ENCODE results near the gene ATRX. TPM values are rescaled to one million over a fixed set of nuclear protein-coding genes. Genes with fewer than 3 reads are reported as not detected.
"Not testable (repeated sequence)": the region's sequence is repeated elsewhere in the genome, so short reads cannot be mapped to it uniquely, and the experiment has no call there.

Gene ATRX, protein sequence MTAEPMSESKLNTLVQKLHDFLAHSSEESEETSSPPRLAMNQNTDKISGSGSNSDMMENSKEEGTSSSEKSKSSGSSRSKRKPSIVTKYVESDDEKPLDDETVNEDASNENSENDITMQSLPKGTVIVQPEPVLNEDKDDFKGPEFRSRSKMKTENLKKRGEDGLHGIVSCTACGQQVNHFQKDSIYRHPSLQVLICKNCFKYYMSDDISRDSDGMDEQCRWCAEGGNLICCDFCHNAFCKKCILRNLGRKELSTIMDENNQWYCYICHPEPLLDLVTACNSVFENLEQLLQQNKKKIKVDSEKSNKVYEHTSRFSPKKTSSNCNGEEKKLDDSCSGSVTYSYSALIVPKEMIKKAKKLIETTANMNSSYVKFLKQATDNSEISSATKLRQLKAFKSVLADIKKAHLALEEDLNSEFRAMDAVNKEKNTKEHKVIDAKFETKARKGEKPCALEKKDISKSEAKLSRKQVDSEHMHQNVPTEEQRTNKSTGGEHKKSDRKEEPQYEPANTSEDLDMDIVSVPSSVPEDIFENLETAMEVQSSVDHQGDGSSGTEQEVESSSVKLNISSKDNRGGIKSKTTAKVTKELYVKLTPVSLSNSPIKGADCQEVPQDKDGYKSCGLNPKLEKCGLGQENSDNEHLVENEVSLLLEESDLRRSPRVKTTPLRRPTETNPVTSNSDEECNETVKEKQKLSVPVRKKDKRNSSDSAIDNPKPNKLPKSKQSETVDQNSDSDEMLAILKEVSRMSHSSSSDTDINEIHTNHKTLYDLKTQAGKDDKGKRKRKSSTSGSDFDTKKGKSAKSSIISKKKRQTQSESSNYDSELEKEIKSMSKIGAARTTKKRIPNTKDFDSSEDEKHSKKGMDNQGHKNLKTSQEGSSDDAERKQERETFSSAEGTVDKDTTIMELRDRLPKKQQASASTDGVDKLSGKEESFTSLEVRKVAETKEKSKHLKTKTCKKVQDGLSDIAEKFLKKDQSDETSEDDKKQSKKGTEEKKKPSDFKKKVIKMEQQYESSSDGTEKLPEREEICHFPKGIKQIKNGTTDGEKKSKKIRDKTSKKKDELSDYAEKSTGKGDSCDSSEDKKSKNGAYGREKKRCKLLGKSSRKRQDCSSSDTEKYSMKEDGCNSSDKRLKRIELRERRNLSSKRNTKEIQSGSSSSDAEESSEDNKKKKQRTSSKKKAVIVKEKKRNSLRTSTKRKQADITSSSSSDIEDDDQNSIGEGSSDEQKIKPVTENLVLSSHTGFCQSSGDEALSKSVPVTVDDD (N-terminal part only)
- polyA plus RNA-seq = 10 to 100 TPM; 13.2 to 79.8 (median 25.5) TPM

DNA sequence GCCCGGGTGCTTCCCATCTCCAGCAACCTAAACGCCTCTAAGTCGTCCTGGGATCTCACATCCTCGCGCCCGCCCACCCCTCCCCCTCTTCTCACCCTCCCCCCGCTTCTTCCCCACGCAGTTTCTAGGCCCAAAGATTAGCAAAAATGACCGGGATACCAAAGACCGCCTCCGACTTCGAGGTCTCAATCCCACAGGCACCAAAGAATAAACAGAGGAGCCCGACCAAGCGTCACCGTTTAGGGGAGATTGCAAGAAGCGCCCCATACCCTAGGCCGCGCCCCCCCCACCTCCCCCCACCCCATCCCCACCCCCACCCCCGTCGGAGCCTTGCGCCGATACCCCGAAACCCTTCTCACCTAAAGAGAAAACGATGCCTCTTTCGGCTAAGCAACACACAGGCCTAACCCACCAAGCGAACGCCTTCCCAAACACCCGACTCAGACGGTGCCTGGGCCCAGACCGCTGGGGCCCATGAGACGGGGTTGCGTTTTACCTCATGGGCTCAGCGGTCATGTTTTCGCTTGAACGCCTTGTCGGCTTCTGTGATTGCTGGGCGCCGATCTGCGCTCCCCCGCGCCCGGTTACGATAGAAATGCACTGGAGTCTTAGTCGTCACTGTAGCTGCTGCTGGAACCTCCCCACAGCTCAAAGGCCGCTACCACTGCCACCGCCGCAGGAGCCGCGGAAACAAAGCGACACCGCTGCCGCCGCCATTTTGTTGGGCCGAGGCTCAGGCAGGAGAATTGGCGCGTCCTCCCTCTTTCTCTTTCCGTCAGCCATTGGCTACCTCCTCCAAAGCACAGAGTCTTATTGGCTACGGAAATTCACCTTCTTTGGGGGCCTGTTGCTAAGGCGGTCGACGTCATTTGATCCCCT, at the start of gene ATRX:
Gene ATRX (minus strand): TSS at position 731 of the 879 bp plus-strand sequence. CDS start 215 bp downstream, at position 516.
- peaks cover 45 to 56% of the 10 kb centered on the region in 2 donors for H3K4me1 Mint-ChIP-seq
- H3K27me3 Mint-ChIP-seq (ENCODE audit: low read depth in 3 of 3) = peaks cover 6 to 10% (median 8%) of the 10 kb centered on the region in 3 donors
- DNase-seq = peak; percentile 80 to 85 (median 82)
- peak within 1 kb of the TSS; percentile 98 to 100 (median 99) for H3K4me3 Mint-ChIP-seq
- H3K9me3 Mint-ChIP-seq = no peaks in the 10 kb centered on the region
- no peaks in the 10 kb centered on the region for H3K36me3 Mint-ChIP-seq
- H3K27ac Mint-ChIP-seq = peak within 1 kb of the TSS; percentile 96 to 99 (median 98)

GRCh38 chrX:77831544-77831943, 45.5 kb upstream of the ATRX start:
- not testable (repeated sequence) for H3K4me3 Mint-ChIP-seq; H3K9me3 Mint-ChIP-seq; H3K27me3 Mint-ChIP-seq (ENCODE audit: low read depth in 3 of 3); H3K27ac Mint-ChIP-seq; H3K4me1 Mint-ChIP-seq; DNase-seq; H3K36me3 Mint-ChIP-seq

- peak overlapping the region in 1 of 6 donors; percentile 31 for H3K27ac Mint-ChIP-seq
These were observed 36.0 kb upstream of the ATRX start for GRCh38 chrX:77821989-77822388.

GRCh38 chrX:77820091-77820727, 34.2 kb upstream of the ATRX start:
- no peak overlapping the region for H3K4me3 Mint-ChIP-seq
- DNase-seq = no peak

More at GRCh38 chrX:77821989-77822388, 36.0 kb upstream of the ATRX start:
- not testable (repeated sequence) for H3K27me3 Mint-ChIP-seq (ENCODE audit: low read depth in 3 of 3); H3K9me3 Mint-ChIP-seq; DNase-seq; H3K4me3 Mint-ChIP-seq; H3K4me1 Mint-ChIP-seq
- peaks cover 4 to 22% (median 15%) of the 10 kb centered on the region in 3 donors for H3K36me3 Mint-ChIP-seq

GRCh38 chrX:77814210-77814609, 28.2 kb upstream of the ATRX start:
- Mint-ChIP-seq H3K4me1 (no peaks in the 10 kb centered on the region), H3K4me3 (no peak overlapping the region), H3K27ac (no peak overlapping the region)

More at GRCh38 chrX:77820091-77820727, 34.2 kb upstream of the ATRX start:
- Mint-ChIP-seq H3K9me3 (peaks cover 0 to 7% (median 0%) of the 10 kb centered on the region in 6 donors), H3K36me3 (peaks cover 4 to 16% (median 13%) of the 10 kb centered on the region in 3 donors), H3K4me1 (no peaks in the 10 kb centered on the region), H3K27me3 (ENCODE audit: low read depth in 3 of 3) (peaks cover 0 to 2% (median 2%) of the 10 kb centered on the region in 3 donors), H3K27ac (no peak overlapping the region)

GRCh38 chrX:77802201-77802600, 16.2 kb upstream of the ATRX start:
- H3K27me3 Mint-ChIP-seq (ENCODE audit: low read depth in 3 of 3) = no peaks in the 10 kb centered on the region
- no peak overlapping the region for H3K27ac Mint-ChIP-seq
- no peak overlapping the region for H3K4me3 Mint-ChIP-seq
- H3K4me1 Mint-ChIP-seq = no peaks in the 10 kb centered on the region
- H3K9me3 Mint-ChIP-seq = no peaks in the 10 kb centered on the region
- H3K36me3 Mint-ChIP-seq = no peaks in the 10 kb centered on the region
- DNase-seq = no peak

More at GRCh38 chrX:77814210-77814609, 28.2 kb upstream of the ATRX start:
- Mint-ChIP-seq H3K9me3 (peaks cover 0 to 4% (median 0%) of the 10 kb centered on the region in 6 donors), H3K27me3 (ENCODE audit: low read depth in 3 of 3) (peaks cover 0 to 4% (median 2%) of the 10 kb centered on the region in 3 donors), H3K36me3 (no peaks in the 10 kb centered on the region)
- no peak for DNase-seq

DNA sequence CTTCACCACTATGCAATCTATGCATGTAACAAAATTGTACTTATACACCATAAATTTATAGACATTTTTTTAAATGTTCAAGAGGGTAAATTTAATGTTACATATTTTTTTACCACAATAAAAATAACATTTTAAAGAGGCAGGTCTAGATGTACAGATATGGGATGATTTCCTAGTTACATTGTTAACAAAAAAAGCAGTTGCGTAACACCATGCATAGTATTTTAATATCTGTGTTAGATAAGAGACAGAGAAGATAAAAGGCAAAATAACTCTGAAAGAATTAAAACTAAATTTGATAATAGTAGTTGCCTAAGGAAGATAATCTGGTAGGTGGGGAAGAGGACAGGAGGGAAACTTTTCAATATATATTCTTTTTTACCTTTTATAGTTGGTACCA, 9.1 kb upstream of the ATRX start:
- Mint-ChIP-seq H3K9me3 (no peaks in the 10 kb centered on the region), H3K4me1 (no peaks in the 10 kb centered on the region), H3K27ac (no peak overlapping the region), H3K4me3 (no peak overlapping the region), H3K36me3 (no peaks in the 10 kb centered on the region), H3K27me3 (ENCODE audit: low read depth in 3 of 3) (peaks cover 0 to 2% (median 2%) of the 10 kb centered on the region in 3 donors)
- DNase-seq = no peak

- Mint-ChIP-seq H3K4me3 (no peak overlapping the region), H3K36me3 (no peaks in the 10 kb centered on the region), H3K9me3 (no peaks in the 10 kb centered on the region), H3K4me1 (no peaks in the 10 kb centered on the region), H3K27ac (no peak overlapping the region), H3K27me3 (ENCODE audit: low read depth in 3 of 3) (peaks cover 0 to 3% (median 2%) of the 10 kb centered on the region in 3 donors)
- no peak for DNase-seq
These were observed 7.9 kb upstream of the ATRX start for GRCh38 chrX:77793946-77794345.

DNA sequence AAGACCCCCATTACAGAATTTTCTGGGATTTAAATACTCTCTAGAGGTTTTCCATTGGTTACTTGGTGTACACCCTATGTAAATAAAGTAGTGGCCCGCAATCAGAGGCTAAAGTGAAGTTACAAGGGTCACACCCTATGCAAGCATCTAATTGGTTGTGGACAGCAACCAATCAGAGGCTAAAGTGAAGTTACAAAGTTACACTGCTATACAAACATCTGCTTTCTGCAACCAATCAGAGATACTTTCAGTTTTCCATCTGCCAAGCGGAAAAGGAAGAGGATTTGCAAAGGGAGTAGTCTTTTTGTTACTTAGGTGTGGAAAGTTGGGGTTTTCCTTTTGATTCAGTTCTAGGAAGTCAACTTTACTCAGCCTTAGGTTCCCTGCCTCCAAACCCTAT, 2.0 kb upstream of the ATRX start:
- H3K36me3 Mint-ChIP-seq = no peaks in the 10 kb centered on the region
- DNase-seq = peak; percentile 48 to 52 (median 48)
- peaks cover 34 to 46% of the 10 kb centered on the region in 2 donors for H3K4me1 Mint-ChIP-seq
- peak overlapping the region; percentile 59 to 80 (median 70) for H3K4me3 Mint-ChIP-seq
- peaks cover 8 to 10% (median 8%) of the 10 kb centered on the region in 3 donors for H3K27me3 Mint-ChIP-seq (ENCODE audit: low read depth in 3 of 3)
- peak overlapping the region; percentile 58 to 98 (median 84) for H3K27ac Mint-ChIP-seq
- no peaks in the 10 kb centered on the region for H3K9me3 Mint-ChIP-seq

DNA sequence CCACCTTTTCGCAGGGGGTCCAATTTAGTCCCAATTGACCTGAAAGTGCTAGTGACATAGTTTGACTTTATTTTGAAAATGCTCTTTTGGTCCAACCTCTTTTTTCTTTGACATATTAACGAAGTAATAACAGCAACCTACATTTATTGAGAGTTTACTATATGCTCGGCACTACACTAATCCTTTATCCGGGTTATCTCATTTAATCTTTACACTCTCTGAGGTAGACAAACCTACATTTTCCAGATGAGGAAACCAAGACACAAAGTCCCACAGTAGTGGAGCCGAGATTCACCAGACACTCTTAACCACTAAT, 307 bp upstream of the ATRX start:
- H3K27me3 Mint-ChIP-seq (ENCODE audit: low read depth in 3 of 3) = peaks cover 6 to 10% (median 8%) of the 10 kb centered on the region in 3 donors
- H3K36me3 Mint-ChIP-seq = no peaks in the 10 kb centered on the region
- H3K4me3 Mint-ChIP-seq = peak overlapping the region; percentile 98 to 100 (median 99)
- peak overlapping the region; percentile 96 to 99 (median 98) for H3K27ac Mint-ChIP-seq
- peaks cover 45 to 56% of the 10 kb centered on the region in 2 donors for H3K4me1 Mint-ChIP-seq
- no peak for DNase-seq
- H3K9me3 Mint-ChIP-seq = no peaks in the 10 kb centered on the region

- DNase-seq = no peak
- Mint-ChIP-seq H3K27ac (peak overlapping the region in 3 of 6 donors; percentile 45 to 55 (median 50)), H3K4me3 (peak overlapping the region in 4 of 5 donors; percentile 0 to 60 (median 30)), H3K9me3 (no peaks in the 10 kb centered on the region), H3K4me1 (peaks cover 50 to 59% of the 10 kb centered on the region in 2 donors), H3K36me3 (no peaks in the 10 kb centered on the region), H3K27me3 (ENCODE audit: low read depth in 3 of 3) (peaks cover 0 to 2% (median 2%) of the 10 kb centered on the region in 3 donors)
These were observed 6.3 kb downstream of the ATRX start for GRCh38 chrX:77779695-77780094.

DNA sequence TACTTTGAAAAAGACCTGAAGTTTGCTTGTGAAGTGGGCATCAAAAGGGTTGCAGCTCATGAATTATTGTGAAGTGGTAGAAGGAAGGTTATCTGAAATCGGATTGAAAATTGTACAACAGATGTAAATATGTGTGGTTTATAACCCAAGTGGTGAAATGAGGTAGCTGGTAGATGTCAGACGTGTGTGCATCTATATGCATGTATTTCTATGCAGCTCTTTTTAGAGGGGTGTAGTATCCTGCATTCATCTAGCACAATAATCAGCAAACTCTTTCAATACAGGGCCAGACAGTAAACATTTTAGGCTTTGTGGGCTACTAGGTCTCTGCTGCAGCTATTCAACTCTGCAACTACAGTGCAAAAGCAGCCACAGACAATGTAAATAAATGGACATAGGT, 9.4 kb downstream of the ATRX start:
- Mint-ChIP-seq H3K4me1 (peaks cover 38 to 53% of the 10 kb centered on the region in 2 donors), H3K9me3 (no peaks in the 10 kb centered on the region), H3K4me3 (peak overlapping the region in 2 of 5 donors; percentile 0 to 18), H3K27ac (peak overlapping the region in 3 of 6 donors; percentile 9 to 60 (median 41)), H3K27me3 (ENCODE audit: low read depth in 3 of 3) (peaks cover 0 to 2% (median 2%) of the 10 kb centered on the region in 3 donors), H3K36me3 (peaks cover 0 to 2% (median 0%) of the 10 kb centered on the region in 3 donors)
- no peak for DNase-seq
